Caki2 (cell line): Measurements from ENCODE around the gene PPP1R2B. TPM values are rescaled to one million over a fixed set of nuclear protein-coding genes. Genes with fewer than 3 reads are reported as not detected.
"Not testable (repeated sequence)": the region's sequence is repeated elsewhere in the genome, so short reads cannot be mapped to it uniquely, and the experiment has no call there.

Experiments
- DNase-seq: peaks from one replicate; pipeline ENCODE4 v3.0.0-alpha.2; 2015; ENCODE audit warnings: low read depth
- in situ Hi-C: cut with HindIII; loops from 2 replicates; pipeline ENCODE4 v1.10.0; 2016; ENCODE audit warnings: low sequenced_read_pairs, low pct_unique_long_range_greater_than_20kb, mixed read lengths
- total RNA-seq: library from RNA; depleted of rRNA; stranded (reverse); fragments of >200 nt; shearing (Covaris generic); gene quantifications from 2 replicates; pipeline ENCODE4 v1.2.3, GENCODE V29; 2014; ENCODE audit warnings: low replicate concordance; rRNA removed

The PPP1R2B gene
- total RNA-seq, 1 experiment from 2014 or later: not detected

- DNase-seq, in situ Hi-C loops: not testable (repeated sequence)
Observed at GRCh38 chr5:156853055-156853454, 3.0 kb downstream of the PPP1R2B start.

- DNase-seq: no peak
- in situ Hi-C loops: no loop called here
Observed at GRCh38 chr5:156865427-156865826, 15.3 kb downstream of the PPP1R2B start.

- in situ Hi-C loops: no loop called here
- DNase-seq: no peak
Observed at GRCh38 chr5:156870498-156870839, 20.4 kb downstream of the PPP1R2B start.

GRCh38 chr5:156871212-156871611 lies 21.1 kb downstream of the PPP1R2B start:
- in situ Hi-C loops: no loop called here
- DNase-seq: no peak

- in situ Hi-C loops: no loop called here
- DNase-seq: no peak
Observed at GRCh38 chr5:156879665-156880285, 29.7 kb downstream of the PPP1R2B start.

GRCh38 chr5:156883316-156883875 lies 33.3 kb downstream of the PPP1R2B start:
- DNase-seq: no peak
- in situ Hi-C loops: no loop called here

- no peak for DNase-seq
- in situ Hi-C loops: no loop called here
Observed at GRCh38 chr5:156888520-156888919, 38.4 kb downstream of the PPP1R2B start.

- DNase-seq: no peak
Observed at GRCh38 chr5:156892223-156892622, 42.1 kb downstream of the PPP1R2B start.

GRCh38 chr5:156892864-156893263 lies 42.8 kb downstream of the PPP1R2B start:
- in situ Hi-C loops: no loop called here
- no peak for DNase-seq

More at GRCh38 chr5:156892223-156892622, 42.1 kb downstream of the PPP1R2B start:
- in situ Hi-C loops: no loop called here

GRCh38 chr5:156893517-156893916 lies 43.4 kb downstream of the PPP1R2B start:
- in situ Hi-C loops: no loop called here
- no peak for DNase-seq

- no peak for DNase-seq
- in situ Hi-C loops: no loop called here
Observed at GRCh38 chr5:156896546-156896945, 46.5 kb downstream of the PPP1R2B start.

Other genes starting within 250 kb of the PPP1R2B start
- 0.87 and 3.5 TPM in 2 replicates for gene TIMD4, start 112.9 kb downstream of the PPP1R2B start, total RNA-seq
- gene HAVCR1, start 208.8 kb downstream of the PPP1R2B start, total RNA-seq: 54.8 and 62.9 TPM in 2 replicates